DND-41 (cell line): Measurements from ENCODE around the gene EDC3.

Source experiments
- ATAC-seq: fragments of 200-7000 bp; cut with Tn5 transposase; 3 replicates; pipeline ENCODE4 v1.9.1; 2021; ENCODE audit warnings: low read depth; ENCODE audit not compliant: insufficient read depth
- DNase-seq: peaks from one replicate; pipeline ENCODE4 v3.0.0-alpha.2; 2020
- H2AFZ ChIP-seq: 2 replicates; pipeline ENCODE4 v1.6.0; 2012; ENCODE audit warnings: low read depth, low read length
- H3K27ac ChIP-seq: 2 replicates; pipeline ENCODE4 v1.5.1; 2012; ENCODE audit warnings: low read length, inconsistent platforms
- H3K27me3 ChIP-seq: fragments of 200-600 bp; sonication (generic); 2 replicates; pipeline ENCODE4 v1.6.0; 2012; ENCODE audit warnings: low read length, mild to moderate bottlenecking, inconsistent platforms; ENCODE audit not compliant: insufficient read depth, poor library complexity
- H3K36me3 ChIP-seq: 2 replicates; pipeline ENCODE4 v1.5.1; 2012; ENCODE audit warnings: low read length, inconsistent platforms; ENCODE audit not compliant: insufficient read depth
- H3K4me1 ChIP-seq: 2 replicates; pipeline ENCODE4 v1.5.1; 2012; ENCODE audit warnings: mild to moderate bottlenecking, low read length; ENCODE audit not compliant: insufficient read depth
- H3K4me2 ChIP-seq: 2 replicates; pipeline ENCODE4 v1.6.0; 2012; ENCODE audit warnings: mild to moderate bottlenecking, moderate library complexity, low read length, inconsistent platforms; ENCODE audit not compliant: insufficient read depth
- H3K4me3 ChIP-seq, 2 experiments: fragments of 200-600 bp in 1 of 2; shearing (Covaris generic) in 1 of 2; 2 replicates each; pipeline ENCODE4 v1.5.1; 2012 to 2016; ENCODE audit warnings: inconsistent platforms in 2 of 2, low read length in 2 of 2, mild to moderate bottlenecking in 2 of 2, low read depth in 1 of 2, moderate library complexity in 1 of 2
- H3K79me2 ChIP-seq: 2 replicates; pipeline ENCODE4 v1.6.0; 2012; ENCODE audit warnings: low read length, inconsistent platforms; ENCODE audit not compliant: insufficient read depth
- H3K9ac ChIP-seq: 2 replicates; pipeline ENCODE4 v1.6.0; 2012; ENCODE audit warnings: low read depth, mild to moderate bottlenecking, inconsistent platforms, low read length, moderate library complexity
- H3K9me3 ChIP-seq: 2 replicates; pipeline ENCODE4 v1.5.1; 2012; ENCODE audit warnings: low read length, moderate library complexity, mild to moderate bottlenecking, inconsistent platforms; ENCODE audit not compliant: insufficient read depth, severe bottlenecking
- H4K20me1 ChIP-seq: 2 replicates; pipeline ENCODE4 v1.6.0; 2012; ENCODE audit warnings: low read length; ENCODE audit not compliant: insufficient read depth
- CTCF ChIP-seq: IDR thresholded peaks from 2 replicates; pipeline ENCODE4 v1.5.1; 2012; ENCODE audit warnings: borderline replicate concordance, low read length, moderate library complexity, mild to moderate bottlenecking; ENCODE audit not compliant: poor library complexity, severe bottlenecking; ENCODE audit errors: extremely low read depth
- EZH2 ChIP-seq: IDR thresholded peaks from 3 replicates; pipeline ENCODE4 v1.6.1; 2012; ENCODE audit warnings: borderline replicate concordance, low read depth, mild to moderate bottlenecking, moderate library complexity, low read length, inconsistent platforms; ENCODE audit not compliant: severe bottlenecking

The EDC3 gene

GRCh38 chr15:74611341-74611740, 84.5 kb downstream of the EDC3 start:
- Histone ChIP-seq H3K27ac (no peak overlapping the region), H3K27me3 (no peaks in the 10 kb centered on the region), H3K36me3 (peaks cover 5% of the 10 kb centered on the region; the same call in 1 of the 2 replicates), H3K4me3 (no peak overlapping the region), H4K20me1 (peaks cover 3% of the 10 kb centered on the region; the same call in 1 of the 2 replicates), H3K9ac (no peak overlapping the region), H3K4me2 (no peak overlapping the region), H3K4me1 (peaks cover 12% of the 10 kb centered on the region), H2AFZ (no peak overlapping the region), H3K9me3 (no peaks in the 10 kb centered on the region), H3K79me2 (peaks cover 7% of the 10 kb centered on the region)
- TF ChIP-seq CTCF (no peak), EZH2 (no peak)
- ATAC-seq (no peak), DNase-seq (no peak)

GRCh38 chr15:74610302-74610951, 85.4 kb downstream of the EDC3 start:
- no peak for TF ChIP-seq CTCF
- TF ChIP-seq EZH2 = no peak
- Histone ChIP-seq H3K27ac (no peak overlapping the region), H3K4me3 (no peak overlapping the region), H3K4me1 (peaks cover 12% of the 10 kb centered on the region), H3K36me3 (no peaks in the 10 kb centered on the region), H2AFZ (no peak overlapping the region), H3K4me2 (no peak overlapping the region), H3K9me3 (no peaks in the 10 kb centered on the region), H3K79me2 (no peaks in the 10 kb centered on the region; the same call in 1 of the 2 replicates), H3K27me3 (no peaks in the 10 kb centered on the region), H4K20me1 (no peaks in the 10 kb centered on the region; the same call in 1 of the 2 replicates), H3K9ac (no peak overlapping the region)
- ATAC-seq (no peak), DNase-seq (no peak)

- Histone ChIP-seq H4K20me1 (no peaks in the 10 kb centered on the region; the same call in 1 of the 2 replicates), H3K27ac (no peak overlapping the region), H3K27me3 (no peaks in the 10 kb centered on the region), H3K4me2 (no peak overlapping the region), H3K36me3 (no peaks in the 10 kb centered on the region), H3K9ac (no peak overlapping the region), H3K4me1 (peaks cover 9% of the 10 kb centered on the region), H2AFZ (no peak overlapping the region), H3K9me3 (no peaks in the 10 kb centered on the region), H3K79me2 (no peaks in the 10 kb centered on the region), H3K4me3 (no peak overlapping the region)
- no peak for ATAC-seq
- TF ChIP-seq CTCF (no peak), EZH2 (no peak)
- no peak for DNase-seq
Measured at GRCh38 chr15:74609938-74610301, 85.9 kb downstream of the EDC3 start.

- no peak overlapping the region for H3K27ac ChIP-seq
- no peaks in the 10 kb centered on the region for H3K79me2 ChIP-seq
- no peaks in the 10 kb centered on the region for H3K4me1 ChIP-seq
- no peaks in the 10 kb centered on the region for H3K27me3 ChIP-seq
- H3K36me3 ChIP-seq = no peaks in the 10 kb centered on the region
- no peak overlapping the region for H3K4me2 ChIP-seq
- DNase-seq (no peak), ATAC-seq (no peak)
- no peak overlapping the region for H3K4me3 ChIP-seq
- H4K20me1 ChIP-seq = no peaks in the 10 kb centered on the region; the same call in 1 of the 2 replicates
- H2AFZ ChIP-seq = no peak overlapping the region
- TF ChIP-seq CTCF (no peak), EZH2 (no peak)
- no peaks in the 10 kb centered on the region for H3K9me3 ChIP-seq
- H3K9ac ChIP-seq = no peak overlapping the region
Measured at GRCh38 chr15:74608786-74609185, 87.0 kb downstream of the EDC3 start.
